ENCODE results near the gene ERVW-1. TPM values are rescaled to one million over a fixed set of nuclear protein-coding genes. Genes with fewer than 3 reads are reported as not detected.
"Not testable (repeated sequence)": the region's sequence is repeated elsewhere in the genome, so short reads cannot be mapped to it uniquely, and the experiment has no call there.

The ERVW-1 gene, protein sequence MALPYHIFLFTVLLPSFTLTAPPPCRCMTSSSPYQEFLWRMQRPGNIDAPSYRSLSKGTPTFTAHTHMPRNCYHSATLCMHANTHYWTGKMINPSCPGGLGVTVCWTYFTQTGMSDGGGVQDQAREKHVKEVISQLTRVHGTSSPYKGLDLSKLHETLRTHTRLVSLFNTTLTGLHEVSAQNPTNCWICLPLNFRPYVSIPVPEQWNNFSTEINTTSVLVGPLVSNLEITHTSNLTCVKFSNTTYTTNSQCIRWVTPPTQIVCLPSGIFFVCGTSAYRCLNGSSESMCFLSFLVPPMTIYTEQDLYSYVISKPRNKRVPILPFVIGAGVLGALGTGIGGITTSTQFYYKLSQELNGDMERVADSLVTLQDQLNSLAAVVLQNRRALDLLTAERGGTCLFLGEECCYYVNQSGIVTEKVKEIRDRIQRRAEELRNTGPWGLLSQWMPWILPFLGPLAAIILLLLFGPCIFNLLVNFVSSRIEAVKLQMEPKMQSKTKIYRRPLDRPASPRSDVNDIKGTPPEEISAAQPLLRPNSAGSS
- total RNA-seq, result not detected

DNA sequence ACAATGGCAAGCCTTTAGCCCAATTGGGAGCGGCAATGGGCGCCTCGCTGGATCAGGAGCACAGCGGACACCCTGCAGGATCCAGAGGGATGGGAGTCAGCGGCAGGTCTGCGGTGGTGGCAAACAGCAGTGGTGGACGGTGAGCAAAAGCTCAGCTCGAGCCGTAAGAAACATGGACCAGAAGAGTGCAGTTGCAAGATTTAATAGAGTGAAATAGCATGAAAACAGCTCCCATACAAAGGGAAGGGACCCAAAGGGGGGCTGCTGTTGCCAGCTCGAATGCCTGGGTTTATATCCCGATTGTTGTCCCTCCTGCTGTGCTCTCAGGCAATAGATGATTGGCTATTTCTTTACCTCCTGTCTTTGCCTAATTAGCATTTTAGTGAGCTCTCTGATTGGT lies at the start of gene ERVW-1:
Gene ERVW-1 (minus strand): TSS at position 266 of the 400 bp plus-strand sequence. CDS start 7,565 bp downstream, outside the sequence.
- not testable (repeated sequence) for DNase-seq (ENCODE audit: low spot score)

DNA sequence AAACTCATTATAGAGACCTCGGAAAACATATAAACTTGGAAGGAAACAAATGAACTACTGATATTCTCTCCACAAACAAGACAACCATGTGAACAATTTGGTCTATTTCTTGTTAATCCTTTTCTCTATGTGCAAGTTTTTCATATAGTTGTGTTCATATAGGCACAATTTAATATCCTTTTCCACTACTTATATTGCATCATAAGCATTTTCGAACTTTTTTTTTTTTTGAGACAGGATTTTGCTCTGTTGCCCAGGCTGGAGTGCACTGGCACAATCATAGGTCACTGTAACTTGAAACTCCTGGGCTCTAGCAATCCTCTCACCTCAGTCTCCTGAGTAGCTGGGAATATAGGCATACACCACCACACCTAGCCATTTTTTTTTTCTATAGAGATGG lies 45.4 kb upstream of the ERVW-1 start:
- DNase-seq (ENCODE audit: low spot score), result no peak

DNA sequence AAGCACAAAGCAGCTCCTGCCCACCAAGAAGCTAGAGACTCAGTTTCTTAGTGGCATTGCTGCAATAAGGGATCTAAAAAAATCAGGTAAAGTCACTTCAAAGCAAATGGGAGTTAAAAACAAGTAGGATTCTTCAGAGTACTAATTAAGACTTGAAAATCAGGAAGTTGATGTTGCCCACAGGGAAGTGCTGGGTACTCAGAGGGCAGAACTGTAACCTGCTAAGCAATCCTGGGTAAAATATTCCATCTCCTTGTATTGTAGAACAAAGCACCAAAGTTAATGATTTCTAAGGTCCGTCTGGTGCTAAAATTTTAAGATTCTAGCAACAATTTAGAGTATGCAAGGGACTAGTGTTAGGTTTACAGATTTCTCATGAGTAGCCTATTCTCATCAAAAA lies 42.3 kb upstream of the ERVW-1 start:
- DNase-seq (ENCODE audit: low spot score), result no peak

DNA sequence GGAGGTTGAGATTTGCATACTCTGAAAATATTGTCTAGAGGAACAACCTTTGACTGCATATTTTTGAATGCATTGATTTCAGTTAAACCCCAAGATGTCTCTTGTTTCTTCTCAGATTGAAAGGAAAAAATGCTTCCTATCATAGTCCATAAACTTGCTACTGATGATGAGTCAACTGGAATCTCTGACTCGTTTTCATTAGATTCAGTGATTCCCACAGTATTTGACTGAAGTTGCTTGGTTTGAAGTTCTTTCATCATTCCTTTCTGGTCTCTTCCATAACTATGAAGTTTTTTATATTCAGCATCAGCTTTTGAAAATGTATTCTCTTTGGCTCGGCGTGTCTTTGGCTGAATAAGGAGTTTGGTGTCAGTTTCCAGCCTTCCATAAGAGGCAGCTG lies 39.9 kb upstream of the ERVW-1 start:
- DNase-seq (ENCODE audit: low spot score), result no peak

DNA sequence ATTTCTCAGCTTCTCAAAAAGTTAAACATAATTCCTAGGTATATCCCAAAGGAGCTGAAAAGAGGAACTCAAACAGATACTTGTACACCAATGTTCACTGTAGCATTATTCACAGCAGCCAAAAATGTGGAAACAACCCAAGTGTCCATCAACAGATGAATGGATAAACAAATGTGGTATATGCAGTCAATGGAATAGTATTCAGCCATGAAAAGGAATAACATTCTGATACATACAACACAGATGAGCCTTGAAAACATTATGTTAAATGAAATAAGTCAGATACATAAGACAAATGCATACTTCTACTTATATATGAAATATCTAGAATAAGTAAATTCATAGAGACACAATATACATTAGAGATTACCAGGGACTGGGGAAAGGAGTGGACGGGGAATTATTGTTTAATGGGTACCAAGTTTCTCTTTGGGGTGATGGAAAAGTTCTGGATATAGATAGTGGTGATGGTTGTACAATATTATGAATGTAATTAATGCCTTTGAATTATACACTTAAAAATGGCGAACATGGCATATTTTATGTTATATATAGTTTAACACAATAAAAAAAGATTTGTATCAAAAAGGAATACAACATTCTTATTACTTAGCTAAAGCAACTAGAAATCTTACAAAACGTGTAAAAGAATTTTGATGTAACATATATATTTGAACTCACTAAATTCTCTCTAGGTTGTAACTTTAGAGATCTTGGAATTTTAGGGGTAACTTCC lies 35.6 kb upstream of the ERVW-1 start:
- no peak for DNase-seq (ENCODE audit: low spot score)

DNA sequence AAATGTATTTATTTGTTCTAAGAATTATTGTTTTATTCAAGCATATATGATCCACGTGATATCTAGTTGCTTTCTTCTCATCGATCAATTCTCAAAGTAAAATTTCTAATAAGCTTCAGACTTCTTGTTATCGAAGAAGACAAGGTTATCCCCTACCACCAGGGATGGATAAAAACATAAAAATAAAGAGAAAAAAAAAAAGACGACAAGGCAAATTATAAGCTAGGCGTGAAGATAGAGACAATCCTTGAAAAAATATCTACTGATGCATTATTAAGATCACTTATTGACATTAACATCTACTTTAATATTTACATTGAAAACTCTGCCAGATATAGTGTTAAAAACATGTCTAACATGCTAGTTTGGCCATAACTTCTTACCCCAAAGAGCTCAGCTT lies 31.2 kb upstream of the ERVW-1 start:
- DNase-seq (ENCODE audit: low spot score), result no peak

DNA sequence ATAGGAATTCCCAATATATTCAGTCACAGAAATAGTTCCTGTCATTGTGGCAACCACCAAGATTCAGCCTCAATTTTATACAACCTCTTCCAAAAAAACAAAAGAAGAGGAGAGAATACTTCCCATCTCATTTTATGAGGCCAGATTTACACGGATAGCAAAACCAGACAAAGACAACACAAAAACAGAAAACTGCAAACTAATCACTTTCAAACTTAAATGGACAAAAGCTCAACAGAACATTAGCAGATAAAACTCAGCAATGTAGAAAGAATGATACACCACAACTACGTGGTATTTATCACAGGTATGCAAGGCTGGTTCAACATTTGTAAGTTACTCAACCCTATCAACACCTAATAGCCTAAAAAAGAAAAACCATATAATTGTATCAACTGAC lies 28.6 kb upstream of the ERVW-1 start:
- no peak for DNase-seq (ENCODE audit: low spot score)

DNA sequence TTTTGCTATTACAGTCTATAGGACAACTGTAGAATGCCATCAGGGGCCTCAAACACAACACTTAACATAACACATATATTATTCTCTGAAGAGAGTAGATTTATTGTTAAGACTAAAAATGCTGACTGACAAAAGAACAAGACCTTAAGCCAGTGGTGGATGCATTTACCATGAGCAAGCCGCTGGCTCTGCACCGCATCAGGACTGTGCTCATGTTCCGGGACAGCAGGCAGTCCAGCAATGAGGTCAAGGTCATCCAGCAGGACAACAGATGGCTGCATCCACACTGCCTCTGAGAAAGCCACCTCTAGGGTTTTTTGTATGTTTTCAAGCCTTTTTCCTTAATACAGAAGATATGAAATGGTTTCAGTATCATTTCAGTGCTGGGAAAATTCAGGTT lies 26.8 kb upstream of the ERVW-1 start:
- DNase-seq (ENCODE audit: low spot score), result no peak

DNA sequence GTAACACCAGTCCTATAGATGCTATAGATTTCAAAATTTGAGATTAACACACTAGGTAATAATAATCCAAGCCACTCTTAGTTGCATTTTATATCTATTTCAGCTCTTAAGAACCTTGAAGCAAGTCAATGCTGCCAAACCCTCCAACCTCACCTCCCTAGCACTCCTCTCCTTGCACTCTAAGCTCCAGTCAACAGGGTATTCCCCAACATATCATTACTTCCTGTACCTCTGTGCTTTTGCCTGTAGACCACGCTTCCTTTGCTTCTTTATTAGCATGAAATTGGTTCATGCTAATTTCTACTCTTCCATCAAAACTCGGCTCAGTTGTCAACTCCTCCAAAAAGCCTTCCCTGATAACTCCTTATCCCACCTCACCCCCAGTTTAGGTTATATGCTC lies 26.0 kb upstream of the ERVW-1 start:
- DNase-seq (ENCODE audit: low spot score), result no peak

DNA sequence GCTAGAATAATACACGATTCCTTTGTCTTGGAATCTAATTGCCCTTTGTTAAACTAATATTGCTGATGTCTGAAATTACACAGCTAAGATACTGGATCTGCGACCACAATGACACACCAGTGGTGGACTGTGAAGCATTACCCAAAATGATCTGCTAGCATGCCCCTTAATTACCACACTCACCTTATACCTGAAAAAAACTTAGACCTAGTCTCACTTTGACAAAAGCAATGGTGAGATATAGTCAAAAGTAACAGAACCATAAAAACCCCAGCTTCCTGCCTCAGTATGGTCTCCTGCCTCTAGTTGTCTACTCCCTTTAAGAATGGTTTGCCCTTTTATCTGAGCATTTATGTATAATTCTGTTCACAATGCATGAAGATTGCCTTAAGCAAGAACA lies 20.8 kb upstream of the ERVW-1 start:
- no peak for DNase-seq (ENCODE audit: low spot score)

DNA sequence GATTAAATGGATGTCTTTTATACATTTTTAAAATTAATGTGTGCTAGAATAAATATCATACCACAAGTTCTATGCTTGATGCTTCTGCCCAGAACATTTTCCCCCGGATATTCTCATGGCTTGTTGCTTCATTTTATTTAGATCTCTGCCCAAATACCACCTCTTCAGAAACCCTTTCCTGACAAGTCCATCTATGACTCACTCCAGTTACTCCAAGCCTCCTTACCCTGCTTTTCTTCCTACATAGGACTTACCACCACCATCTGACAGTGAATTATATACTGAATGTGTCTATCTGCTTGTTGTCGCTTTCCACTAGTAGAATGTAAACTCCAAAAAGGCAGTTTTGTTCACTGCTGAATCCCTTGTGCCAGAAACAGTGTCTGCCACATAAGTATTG lies 19.1 kb upstream of the ERVW-1 start:
- DNase-seq (ENCODE audit: low spot score), result no peak

DNA sequence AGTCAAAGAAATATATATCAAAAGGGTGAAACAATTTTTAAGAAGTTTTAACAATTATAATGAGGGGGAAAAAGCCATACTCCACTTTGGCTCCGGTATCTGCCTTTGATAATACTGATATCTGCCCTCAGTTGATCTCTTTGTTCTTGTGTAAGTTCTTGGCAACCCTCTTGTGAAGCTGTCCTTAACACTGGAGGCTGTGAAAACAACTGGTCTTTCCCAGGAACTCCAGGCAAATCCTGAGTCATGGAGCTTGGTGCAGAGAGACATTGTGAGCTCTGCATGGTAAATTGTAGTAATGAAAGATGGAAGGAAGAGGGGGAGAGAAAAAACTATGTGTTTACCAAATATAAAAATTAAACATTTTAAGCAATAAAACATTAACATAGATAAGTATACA lies 11.9 kb upstream of the ERVW-1 start:
- no peak for DNase-seq (ENCODE audit: low spot score)

DNA sequence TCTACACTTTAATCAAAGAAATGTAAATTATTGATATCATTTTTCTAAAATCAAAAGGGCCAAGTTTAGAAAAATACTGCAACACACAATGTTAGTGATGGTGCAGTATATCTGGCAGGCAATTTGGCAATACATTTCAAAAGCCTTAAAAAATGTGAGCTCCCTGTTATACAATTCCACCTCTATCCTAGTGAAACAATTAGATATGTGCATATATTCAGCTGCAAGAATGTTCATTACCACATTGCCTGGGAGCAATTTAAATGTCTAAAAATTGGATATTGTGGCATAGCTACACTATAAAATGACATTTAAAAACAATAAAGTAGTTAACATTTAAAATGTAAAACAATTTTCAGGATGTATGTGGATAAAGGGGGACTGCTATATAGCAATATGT lies 10.1 kb upstream of the ERVW-1 start:
- DNase-seq (ENCODE audit: low spot score), result no peak

DNA sequence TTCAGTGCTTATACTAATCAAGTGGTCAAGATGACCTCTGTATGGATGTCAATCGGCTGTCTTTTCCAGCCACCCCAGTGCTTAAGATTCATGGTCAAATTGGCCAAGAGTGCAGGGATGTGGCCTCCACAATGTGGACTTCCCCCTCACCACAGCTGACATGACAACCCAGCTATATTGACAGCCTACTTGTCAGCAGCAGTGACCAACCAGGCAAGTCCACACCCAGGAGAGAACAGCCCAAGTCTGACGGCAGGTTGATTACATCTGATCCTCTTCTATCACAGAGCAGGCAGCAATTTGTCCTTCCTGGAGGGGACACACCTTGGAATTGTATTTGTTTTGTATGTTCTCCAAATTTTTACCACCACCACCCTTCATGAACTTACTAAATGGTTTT lies 8.2 kb upstream of the ERVW-1 start:
- no peak for DNase-seq (ENCODE audit: low spot score)

DNA sequence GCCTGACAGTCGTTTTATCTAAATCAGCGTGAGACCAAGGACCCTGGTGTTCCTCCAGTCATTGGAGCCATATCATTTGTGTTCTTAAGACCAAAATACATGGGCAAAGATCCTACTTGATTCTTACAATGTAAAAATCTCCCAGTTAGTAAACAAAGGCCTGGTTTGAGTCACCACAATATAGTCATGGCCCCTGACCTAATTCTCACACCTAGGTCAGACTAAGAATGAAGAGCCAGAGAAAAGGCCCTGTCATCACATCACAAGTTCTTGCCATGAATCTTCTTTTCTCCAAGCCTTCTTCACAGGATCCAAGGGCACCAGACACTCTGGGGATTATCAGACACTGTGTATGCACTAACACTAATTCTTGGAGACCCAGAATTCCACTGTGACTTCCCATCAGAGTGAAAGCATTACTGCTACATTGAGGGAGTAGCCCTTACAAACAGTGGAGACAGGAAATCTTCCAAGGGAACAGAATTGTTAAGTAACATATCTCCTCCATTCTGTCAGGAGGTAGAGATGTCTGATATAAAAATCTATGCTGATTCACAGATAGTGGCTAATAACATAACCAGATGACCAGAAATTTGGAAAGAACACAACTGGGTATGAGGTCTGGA lies 7.6 kb upstream of the ERVW-1 start:
- no peak for DNase-seq (ENCODE audit: low spot score)

DNA sequence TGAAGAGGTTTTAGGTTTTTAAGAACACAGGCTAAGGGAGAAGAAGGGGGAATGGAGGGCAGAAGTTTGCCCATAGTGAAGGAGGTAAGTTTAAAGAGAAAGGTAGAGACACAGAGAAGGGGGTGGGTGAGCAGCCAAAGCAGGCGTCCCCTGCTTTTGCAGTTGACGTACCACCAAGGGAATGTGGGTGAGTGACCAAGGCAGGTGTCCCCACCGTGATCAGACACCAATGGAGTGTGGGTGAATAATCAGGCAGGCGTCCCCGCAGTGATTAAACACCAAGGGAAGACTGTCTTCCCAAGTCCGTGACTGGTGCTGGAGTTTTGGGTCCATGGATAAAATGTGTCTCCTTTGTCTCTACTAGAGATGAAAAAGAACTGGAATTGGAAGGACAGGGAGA lies 6.5 kb upstream of the ERVW-1 start:
- not testable (repeated sequence) for DNase-seq (ENCODE audit: low spot score)

DNA sequence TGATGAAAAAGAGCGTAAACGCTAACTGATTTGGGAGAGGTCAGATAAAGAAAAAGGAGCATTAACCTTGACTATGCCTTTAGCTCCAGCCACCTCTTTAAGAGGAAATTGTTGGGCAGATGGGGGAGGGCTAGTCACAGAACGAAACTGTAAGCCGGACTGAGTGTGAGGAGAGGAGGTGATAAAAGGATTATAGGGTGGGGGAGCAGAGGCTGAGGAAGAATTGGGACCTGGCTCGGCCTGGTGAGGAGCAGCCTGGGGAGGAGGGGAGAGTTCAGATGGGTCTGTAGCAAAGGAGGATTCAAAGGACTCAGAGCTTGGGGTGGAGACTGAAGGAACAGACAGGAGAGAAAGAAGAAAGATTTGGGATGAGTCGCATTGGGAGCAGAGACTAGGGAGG lies 5.9 kb upstream of the ERVW-1 start:
- not testable (repeated sequence) for DNase-seq (ENCODE audit: low spot score)

DNA sequence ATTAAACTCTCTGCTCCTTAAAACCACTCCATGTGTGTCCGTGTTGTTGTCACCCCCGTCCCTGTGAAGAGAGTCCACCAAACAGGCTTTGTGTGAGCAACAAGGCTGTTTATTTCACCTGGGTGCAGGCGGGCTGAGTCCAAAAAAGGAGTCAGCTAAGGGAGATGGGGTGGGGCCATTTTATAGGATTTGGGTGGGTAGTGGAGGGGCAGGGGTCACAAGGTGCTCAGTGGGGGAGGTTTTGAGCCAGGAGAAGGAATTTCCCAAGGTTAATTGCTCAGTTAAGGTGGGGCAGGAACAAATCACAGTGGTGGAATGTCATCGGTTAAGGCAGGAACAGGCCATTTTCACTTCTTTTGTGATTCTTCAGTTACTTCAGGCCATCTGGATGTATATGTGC lies 1.4 kb upstream of the ERVW-1 start:
- not testable (repeated sequence) for DNase-seq (ENCODE audit: low spot score)

DNA sequence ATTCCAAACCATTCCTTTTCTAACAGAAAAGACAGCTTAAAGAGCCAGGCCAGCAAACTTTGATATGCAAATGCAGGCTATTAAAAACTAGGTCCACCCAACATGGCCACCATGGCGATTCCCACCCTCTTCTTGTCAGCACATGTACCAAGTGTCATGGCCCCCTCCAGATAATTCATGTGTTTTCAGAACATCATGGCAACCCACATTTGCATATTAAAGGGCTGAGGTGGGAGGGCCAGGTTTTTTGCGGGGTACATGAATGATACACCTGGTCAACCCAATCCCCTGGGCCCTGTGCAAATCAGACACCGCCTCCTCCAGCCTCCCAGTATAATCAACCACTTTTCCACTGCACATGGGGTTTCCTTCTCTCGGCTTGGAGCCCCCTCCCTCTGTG lies 965 bp upstream of the ERVW-1 start:
- DNase-seq (ENCODE audit: low spot score), result no peak

DNA sequence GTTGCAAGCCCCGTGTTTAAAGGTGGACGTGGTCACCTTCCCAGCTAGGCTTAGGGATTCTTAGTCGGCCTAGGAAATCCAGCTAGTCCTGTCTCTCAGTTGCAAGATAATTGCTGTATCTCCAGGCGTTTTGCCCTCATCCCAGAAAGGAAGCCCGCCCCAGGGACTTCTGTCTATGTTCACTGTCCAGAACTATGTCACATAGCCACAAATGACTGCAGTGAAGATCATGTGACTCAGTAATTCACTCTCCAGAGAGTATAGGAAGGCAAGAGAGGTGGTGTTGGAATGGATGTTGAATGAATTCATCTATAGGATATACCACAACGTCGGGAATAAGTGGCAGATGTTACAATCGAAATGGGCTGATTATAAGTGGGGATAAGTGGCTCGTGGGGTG lies 349 bp upstream of the ERVW-1 start:
- no peak for DNase-seq (ENCODE audit: low spot score)

DNA sequence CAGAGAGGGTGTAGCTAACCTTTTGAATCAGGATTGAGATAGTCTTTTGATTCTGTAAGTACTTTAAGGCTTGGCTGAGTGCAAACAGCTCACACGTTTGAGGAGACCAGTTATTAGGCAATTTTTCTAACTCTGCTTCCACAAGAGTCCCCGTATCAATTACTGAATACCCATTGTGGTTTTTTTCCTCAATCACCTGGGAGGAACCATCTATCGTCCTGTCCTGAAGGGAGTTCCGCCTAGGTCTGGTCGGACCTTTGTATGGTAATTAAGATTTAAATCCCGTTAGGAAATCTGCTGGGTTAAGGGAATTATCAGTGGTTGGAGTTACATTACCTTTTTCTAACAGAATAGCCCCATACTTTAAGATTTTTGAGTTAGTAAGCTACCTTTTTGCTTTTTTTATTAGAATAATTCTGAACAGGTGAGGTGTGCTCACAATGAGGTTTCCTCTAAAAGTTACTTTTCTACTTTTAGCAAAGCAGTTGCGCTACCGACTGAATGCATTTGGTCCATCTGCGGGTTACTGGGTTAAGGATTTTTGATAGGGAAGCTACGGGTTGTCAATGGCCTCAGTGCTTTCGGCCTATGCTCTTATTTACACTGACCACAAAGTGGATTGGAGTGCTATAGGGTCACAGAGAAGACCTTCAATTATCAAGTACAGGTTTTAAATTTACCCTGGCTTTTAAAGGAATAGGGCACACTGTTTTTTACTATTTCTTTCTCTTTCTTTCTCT lies 1.7 kb downstream of the ERVW-1 start:
- not testable (repeated sequence) for DNase-seq (ENCODE audit: low spot score)

DNA sequence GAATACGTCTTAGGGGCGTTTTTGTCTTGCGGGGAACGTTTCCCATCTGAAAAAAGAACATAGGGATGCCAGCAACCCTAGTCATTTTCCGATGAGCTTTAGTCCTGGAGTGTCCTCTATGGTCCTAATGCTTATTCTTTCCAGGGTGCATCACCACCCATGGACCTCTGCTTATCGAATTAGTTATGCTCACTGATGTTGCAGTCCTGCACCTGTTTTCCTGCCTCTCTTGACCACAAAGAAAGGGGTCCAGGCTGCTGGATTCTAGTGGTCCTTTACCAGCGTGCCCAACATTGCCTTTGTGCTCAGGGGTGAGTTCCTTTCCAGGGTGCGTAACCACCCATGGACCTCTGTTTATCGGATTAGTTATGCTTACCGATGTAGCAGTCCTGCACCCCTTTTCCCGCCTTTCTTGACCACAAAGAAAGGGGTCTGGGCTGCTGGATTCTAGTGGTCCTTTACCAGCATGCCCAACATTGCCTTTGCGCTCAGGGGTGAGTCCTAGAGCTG lies 2.4 kb downstream of the ERVW-1 start:
- not testable (repeated sequence) for DNase-seq (ENCODE audit: low spot score)
